Left forelimb (tissue), 1 donor: ENCODE data around the gene TENM3.

Experiments used
- DNase-seq: peaks from one replicate; pipeline ENCODE4 v3.0.0-alpha.2; 2018; ENCODE audit warnings: low spot score

TENM3 gene

DNA sequence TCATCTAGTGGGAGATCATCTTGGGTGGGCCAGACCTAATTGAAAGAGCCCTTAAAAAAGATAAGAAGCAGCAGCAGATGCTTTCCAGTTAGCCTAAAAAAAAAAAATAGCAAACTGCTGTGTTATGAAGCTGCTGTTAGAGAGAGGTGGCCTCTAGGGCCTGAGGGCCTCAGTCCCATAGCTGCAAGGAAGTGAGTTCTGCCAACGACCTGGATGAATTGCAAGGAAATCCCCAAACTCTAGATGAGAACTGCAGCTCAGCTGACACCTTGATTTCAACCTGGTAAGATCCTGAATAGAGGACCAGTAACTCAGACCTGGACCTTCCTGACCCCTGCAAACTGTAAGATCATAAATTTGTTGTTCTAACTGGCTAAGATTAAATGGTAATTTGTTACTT, 275.2 kb downstream of the TENM3 start:
- no peak for DNase-seq

DNA sequence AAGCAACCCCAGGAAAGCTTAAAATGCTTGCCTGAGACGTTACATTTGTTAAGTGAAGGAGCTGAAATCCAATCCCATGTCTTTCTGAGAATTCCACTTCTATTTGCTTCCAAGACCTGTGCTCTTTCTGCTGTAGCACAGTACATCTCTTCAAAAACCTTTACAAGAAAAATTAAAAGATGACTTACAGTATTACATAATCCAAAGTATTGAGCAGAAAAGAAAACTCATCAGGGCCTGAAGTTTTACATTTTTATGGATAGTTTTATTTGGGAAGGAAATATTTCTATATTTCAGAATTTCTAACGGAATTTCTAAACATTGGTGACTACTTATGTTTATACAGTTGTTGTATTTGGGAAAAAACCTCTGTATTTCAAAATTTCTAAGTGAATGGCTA, 276.3 kb downstream of the TENM3 start:
- no peak for DNase-seq

DNA sequence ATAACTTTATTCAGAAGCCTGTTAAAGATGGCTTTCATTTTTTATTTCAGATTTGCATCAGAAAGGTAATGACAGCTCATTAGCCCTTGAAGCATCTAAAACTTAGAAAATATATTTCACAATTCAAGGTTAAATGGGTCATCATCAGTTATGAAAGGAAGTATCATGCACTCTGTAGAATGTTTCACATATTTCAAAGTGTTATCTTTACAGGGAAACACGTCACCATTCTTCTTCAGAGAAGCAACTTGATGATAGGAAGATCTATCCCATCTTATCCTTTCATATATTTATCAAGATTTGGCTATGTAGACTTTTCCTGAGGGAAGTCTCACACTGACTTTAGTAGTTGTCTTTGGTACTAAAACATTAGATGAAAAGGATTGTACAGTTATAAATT, 277.8 kb downstream of the TENM3 start:
- no peak for DNase-seq

DNA sequence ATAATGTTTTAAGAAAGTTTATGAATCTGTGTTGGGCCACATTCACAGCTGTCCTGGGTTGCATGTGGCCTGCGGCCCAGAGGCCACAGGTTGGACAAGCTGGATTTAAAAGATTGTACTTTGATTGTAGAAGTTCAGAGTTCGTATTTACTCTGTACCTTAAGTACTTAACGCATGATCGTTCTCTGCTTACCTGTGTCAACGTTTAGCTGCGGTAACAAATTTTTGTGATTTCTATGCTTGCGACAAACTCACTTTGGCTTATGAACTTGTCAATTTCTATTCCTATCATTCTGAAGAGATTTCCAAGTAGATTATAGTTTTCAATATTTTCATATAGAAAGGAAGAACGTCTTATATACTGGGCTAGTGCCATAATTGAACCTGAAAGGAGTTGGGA, 285.6 kb downstream of the TENM3 start:
- DNase-seq, result no peak

DNA sequence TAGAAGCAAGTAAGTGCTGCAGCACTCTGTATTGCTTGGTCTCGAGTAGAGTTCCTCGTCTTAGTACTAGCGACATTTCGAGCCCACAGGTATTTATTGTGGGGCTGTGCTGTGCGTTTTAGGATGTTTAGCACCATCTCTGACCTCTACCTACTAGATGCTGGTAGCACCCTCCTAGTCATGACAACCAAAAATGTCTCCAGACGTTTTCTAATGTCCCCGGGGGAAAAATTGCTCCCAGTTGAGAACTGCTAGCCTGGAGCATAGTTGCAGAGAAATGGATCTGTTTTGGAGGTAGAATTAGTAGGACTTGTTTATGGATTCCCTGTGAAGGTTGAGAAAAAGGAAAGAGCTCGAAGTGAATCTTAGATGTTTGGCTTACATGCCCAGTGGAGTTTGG, 287.2 kb downstream of the TENM3 start:
- DNase-seq, result no peak

DNA sequence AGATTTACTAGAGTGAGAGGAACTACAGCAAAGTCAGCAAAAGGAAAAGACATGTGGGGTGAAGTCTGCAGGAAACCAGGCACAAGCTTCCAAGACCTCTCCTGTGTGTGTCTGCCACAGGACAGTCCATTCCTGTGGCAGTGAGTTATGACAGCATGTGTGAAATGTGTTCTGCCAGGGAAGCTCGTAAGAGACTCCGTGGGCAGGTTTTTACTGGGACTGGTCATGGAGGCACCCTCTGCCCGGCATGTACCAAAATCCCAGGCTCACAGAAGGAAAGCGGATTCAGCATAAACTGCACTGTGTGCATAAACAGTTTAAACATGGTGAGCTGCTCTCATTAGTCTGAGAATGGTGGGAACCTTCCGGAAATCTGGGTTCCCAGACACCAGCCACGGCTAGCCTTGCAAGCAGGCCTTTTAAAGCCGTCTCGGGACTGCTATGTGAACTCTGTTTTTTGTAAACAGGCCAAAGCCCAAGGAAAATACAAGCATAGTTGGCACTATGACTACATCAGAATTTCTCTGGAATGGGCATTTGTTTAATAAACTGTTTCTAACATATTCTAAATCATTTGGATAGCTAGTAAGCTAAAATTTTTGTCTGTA, 288.5 kb downstream of the TENM3 start:
- DNase-seq, result no peak

DNA sequence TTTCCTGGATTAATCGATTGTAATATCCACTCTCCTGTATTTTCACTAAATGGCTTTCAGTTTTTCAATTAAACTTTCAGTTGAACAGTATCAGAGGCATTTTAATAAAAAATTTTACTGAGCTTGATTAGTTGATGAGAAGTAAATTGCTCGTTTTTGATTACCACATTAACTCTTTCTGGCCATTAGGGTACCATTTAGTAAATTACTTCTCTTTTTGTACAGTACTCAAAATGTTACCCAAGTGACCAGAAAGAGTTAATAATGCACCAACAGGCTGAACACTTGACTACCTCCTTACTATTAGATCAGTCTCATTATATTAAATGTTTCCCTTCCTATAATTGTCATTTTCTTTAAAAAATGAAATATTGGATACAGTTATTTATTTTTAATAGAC, 289.2 kb downstream of the TENM3 start:
- DNase-seq, result no peak

DNA sequence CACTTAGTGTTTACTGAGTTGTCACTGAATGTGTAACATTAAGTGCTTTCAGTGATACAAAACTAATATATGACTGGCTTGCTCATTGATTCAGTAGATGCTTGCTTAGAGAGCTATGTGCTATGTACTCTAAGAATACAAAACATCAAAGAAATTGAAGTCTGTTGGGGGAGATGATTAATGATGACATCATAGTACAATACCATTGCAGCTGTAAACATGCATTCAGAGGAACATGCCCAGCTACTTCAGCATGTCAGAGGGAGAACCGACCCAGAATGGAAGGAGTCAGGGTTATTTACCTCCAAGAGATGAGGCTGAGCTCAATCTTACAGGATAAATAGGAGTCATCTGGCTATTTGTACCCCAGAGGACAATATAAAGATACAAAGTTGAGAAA, 290.8 kb downstream of the TENM3 start:
- DNase-seq, result no peak

DNA sequence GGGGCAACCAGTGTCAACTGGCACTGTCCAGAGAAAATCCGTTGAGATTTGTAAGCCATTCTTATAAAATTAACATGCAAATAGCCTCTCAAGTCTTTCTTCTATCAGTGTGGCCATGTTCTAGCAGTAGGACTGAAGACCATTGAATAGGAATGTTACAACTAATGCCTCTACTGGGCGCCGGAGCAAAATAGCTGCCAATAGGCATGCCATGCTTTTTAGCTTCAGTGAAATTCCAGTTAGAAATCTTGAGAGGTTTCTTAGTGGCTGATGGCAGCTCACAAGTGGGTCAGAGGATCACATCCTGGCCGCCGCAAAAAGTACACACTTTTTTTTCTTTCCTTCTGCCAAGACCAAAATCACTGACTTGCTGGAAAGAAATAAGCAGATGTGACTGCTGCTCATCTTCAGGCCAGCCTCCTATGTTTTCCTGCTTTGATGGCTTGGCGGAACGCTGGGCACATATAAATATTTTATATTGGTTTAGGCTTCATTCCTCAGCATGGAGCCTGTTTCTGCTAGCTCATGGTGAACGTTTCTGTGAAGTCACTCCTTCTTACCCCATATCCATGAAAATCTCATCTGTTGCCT, 293.1 kb downstream of the TENM3 start:
- DNase-seq, result no peak

DNA sequence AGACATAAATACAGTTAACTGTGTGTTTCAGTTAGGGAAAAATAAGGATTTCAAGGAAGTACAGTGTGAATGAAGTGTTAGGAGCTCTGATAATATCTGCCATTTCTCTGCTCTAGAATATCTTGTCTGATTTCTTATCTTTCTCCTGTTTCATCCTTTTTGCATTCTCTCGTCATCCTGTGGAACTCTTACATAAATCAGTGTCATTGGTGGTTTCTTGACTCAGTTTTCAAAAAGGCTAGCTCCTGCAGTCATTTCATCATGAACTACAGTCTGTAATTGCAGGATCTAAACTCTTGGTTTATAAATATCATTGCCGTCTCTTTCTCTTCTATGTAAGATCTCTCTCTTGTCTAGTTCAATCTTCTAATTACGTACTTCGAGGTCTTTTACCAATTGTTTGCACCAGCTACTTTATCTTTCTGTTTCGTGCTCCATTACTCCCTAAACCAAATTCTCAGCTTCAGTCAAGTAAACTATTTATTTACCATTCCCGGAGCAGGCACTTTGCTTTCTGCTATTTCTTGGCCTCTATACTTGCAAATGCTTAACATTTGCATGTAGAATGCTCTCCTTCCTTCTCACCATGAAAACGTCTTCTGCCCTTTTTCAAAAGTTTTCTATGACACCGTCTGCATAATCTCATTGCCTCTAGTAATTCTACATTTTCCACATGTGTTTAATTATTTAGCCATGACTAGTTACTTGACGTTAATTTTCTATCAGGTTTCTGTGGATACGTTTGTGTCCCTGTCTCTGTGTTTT, 294.0 kb downstream of the TENM3 start:
- DNase-seq, result no peak

DNA sequence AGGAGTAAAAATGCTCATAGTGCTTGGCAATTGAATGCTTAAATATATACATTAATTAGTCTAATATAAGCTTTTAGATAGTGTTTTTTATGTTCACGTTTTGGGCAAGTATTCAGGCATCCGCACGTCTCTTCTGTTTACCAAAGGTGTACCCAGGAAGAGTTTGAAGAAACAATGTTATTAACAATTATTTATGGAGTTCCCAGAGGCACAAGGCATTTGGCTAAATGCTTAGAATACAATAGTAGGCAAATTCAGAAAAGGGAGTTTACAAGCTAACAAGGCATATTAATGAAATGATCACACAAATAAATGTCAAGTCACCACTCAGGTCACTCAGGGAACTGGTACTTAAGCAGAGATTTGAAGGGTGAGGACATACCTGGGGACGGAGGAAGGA, 294.8 kb downstream of the TENM3 start:
- DNase-seq, result no peak

DNA sequence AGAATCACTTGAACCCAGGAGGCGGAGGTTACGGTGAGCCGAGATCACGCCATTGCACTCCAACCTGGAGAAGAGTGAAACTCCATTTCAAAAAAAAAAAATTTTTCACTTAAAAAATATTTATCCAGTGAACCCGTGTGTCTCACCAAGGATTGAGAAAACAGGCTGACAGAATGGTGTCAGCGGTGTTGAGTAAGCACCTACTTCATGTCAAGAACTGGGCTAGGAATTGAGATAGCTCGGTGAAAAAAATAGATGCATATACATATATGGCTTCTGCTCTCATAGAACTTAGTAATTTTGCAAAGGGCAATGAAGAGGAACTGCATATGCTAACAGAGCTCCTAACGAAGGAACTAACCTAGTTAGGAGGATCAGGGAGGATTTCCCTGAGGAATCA, 297.3 kb downstream of the TENM3 start:
- no peak for DNase-seq

DNA sequence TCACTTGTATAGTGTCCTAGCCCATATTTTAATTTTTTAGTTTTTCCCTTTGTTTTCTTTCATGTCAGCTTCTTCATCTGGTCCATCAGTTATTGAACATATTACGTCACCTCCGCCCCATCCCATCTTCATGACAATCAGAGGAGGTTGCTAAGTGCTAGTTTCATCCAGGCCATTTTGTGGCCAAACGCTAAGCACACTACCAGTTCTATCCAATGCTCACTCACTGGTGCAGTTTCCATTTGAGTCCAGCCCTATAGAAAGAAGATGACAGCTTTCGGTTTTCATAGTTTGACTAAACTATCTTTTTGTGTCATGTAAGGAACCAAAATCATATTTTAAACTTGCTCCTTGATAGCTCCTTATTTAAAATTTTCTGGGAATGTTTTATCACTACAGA, 304.2 kb downstream of the TENM3 start:
- no peak for DNase-seq

DNA sequence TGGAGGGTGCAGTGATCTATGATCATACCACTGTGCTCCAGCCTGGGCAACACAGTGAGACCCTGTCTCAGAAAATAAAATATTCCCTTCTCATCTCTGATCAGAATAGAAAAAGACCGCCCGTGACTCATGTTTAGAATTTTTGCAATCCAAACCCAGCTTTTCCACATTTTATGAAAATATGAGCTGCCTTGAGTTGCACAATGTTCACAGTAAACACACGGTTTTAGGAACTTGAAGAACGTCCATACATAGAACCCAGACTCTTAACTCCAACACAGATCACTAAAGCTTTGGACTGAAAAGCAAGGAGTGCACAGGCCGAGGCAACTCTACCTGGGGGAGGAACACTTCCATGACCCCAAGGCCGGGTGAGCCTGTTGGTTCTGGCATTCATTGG, 305.0 kb downstream of the TENM3 start:
- no peak for DNase-seq

DNA sequence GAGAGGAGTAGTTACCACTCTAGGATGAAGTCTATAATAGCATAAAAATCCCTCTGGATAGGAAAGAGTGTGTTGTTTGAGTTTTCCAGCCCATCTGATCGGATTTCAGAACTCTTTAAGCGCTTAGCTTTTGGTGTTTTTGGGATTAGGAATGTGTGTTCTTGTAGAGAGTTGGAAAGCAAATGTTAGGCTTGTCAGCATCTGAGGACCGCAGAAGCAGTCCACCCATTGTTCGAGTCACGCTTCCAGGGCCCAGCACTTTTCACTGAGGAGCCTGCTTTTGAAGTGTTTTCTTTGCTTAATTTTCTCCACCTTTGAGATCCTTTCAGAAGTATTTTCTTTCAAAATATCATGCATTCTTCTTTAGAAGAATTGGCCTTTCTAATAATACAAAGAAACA, 306.2 kb downstream of the TENM3 start:
- DNase-seq, result no peak

DNA sequence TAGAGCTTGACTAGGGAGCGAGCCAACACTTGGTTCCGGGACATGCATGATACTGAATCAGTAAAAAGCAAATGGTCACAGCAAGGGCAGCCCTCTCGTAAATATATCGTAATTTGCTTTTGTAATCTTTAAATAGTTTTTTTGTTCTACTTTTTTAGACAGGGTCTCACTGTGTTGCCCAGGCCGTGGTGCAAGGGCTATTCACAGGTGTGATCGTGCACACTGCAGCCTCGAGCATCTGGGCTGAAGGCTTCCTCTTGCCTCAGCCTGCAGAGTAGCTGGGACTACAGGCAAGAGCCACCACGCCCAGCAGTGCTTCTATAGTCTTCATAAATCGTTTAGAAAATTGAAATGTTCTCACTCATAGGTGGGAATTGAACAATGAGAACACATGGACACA, 309.7 kb downstream of the TENM3 start:
- no peak for DNase-seq

DNA sequence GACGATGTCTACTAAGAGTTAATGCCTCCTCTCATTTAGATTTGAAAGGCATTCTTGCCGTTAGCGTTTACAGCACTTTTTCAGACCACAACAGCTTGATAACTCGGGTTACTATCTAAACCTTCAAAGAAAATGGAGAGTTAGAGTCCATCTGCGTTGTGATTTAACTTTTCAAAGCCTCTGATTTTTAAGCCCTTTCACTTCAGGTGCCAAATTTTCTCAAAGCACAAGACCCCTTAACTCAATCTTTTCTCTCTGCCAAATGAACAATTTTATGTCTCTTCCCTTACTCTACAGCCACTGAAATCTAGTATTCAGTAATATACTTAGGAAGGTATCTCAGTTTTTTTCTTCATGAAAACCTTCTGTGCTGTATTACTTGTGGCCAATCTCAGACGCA, 310.5 kb downstream of the TENM3 start:
- no peak for DNase-seq

DNA sequence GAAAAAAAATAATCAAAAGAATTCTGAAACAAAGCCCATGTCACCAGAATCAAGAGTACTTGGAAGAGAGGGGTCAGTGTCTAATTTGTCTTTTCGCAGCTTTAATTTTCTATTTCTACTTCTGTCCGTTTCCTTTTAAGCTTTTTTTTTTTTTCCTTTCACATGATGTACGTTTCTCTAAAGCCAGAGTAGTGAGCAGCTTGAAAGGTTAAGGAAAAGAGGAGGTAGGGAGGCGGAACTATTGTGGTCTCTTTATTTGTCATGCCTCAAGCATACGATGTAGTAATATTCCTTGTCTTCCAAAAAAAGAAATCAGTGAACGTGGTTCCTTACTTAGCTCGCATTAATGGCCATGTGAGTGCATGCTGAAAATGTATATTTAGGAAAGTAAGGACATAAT, 311.5 kb downstream of the TENM3 start:
- no peak for DNase-seq

DNA sequence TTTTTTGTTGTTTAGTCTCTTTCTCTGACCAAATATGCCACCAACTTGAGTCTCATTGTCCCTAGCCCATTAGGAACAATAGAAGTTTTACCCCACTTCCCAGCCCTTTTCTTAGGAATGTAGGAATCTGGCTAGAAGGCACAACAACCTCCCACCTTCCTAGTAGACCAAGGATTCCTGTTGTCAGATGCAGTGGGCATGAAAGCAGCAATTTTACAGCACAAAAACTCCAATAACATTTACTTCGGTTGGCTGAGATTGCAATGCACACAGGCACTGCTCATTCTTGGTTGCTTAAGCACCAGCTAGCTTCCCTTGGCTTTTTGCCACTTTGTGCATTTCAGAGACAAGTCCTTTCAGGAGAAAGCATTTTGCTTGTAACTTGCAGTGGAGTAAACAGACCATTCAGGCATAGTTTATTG, 312.8 kb downstream of the TENM3 start:
- DNase-seq, result no peak

DNA sequence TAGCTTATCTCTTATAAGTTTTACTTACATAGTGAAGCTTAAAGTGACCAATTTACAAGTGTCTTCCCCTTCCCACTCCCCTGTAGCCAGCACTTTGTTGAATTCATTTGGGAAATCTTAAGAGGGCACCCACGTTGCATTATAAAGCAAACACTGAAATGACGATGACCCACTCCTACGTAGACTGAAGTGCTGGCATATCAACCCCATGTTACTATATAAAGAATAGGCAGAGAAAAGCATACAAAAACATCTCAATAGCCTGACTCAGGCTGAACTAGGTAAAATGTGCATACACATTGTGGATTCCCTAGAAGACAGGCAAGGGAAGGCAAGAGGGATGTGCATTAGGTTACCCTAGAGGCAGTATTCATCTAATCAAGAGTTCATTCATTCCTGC, 313.4 kb downstream of the TENM3 start:
- no peak for DNase-seq

DNA sequence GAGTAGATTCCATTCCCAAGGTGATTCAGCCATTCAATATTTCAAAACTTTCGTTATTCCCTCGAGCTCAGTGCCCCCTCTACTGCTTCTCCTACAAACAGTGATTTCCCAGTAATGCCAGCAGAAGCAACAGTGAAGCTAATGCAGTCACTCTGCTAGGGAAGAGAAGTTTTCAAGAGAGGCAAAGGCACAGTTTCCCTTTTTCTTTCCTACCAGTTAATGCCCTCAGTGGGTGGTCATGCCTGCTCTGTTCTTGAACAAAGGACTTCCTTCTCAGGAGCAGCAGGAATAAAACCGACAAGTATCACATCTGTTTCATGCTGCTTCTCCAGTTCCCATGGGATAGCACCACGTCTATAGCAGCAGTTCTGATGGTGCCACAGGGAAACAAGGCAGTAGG, 317.2 kb downstream of the TENM3 start:
- DNase-seq, result no peak

DNA sequence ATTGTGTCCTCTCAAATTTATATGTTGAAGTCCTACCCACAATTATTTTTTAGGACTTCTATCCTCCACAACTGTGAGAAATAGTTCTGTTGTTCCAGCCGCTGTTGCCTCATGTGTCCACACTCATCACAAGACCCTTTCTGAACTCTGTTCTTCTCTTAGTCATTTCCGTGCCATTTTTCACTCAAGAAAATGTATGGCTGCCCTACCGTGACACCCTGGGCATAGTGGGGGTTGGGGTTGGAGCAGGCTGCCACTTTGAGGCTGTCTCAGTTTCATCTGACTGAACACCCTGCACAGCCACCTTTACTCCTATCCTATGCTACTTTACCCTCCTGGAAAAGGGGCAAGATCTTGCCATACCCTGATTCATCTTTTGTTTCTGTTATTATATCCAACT, 319.1 kb downstream of the TENM3 start:
- no peak for DNase-seq

DNA sequence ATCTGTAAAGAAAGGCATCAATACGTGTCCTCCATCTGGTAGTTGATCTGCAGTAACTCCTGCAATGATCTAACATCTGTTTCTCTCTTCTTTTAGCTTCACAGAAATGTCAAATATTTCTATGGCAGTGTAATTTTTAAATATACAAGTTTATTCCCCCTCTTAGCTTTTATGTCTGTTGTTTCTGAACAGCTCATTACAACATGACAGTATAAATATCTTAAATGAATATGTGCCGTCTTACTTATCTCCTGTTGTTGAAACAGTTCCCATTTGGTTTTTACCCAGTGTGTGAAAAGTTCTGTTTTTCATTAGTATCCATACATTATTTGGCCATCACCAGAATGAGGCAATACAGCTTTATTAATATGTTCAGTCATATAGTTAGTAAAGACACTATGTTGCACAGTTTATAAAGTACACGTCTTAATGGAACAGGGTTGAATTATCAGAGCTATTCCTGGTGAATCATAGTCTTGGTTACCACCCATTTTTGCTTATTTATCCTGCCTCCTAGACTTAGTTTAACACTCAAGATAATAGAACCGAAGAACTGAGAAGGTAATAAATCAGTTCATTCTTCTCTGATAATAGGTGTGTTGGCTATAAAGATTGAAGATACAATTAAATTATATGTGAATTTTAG, 321.6 kb downstream of the TENM3 start:
- DNase-seq, result no peak
